Stimulated activated CD4-positive, alpha-beta T cell treated with anti-CD3 and anti-CD28 coated beads, Interleukin-4, amount 100 ng/mL, for 1 hour (primary cell): ENCODE measurements around the gene HOXA5.

Source experiments
- DNase-seq: peaks from one replicate; pipeline ENCODE4 v3.0.0-alpha.2; 2020

Gene HOXA5

DNA sequence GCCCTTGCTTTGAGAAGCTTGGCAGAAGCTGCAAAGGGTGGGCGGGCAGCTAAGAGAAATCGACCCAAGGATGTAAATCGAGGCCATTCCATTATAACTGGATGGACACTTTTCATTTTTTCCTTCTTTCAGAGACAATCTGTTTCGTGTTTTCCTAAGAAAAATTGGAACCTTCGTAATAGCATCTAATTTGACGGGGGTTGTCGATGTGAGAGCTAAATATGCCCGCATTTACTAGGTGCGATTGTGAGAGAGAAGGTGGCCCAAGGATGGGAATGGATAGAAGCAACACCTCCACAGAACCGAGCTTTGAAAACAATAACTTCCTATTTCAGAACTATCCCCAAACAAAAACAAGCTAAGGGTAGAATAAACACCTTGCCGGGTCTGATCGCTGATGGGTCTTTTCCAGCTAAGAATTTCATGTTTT lies 12.1 kb downstream of the HOXA5 start:
- no peak for DNase-seq

GRCh38 chr7:27130540-27131389 lies 12.7 kb downstream of the HOXA5 start, which contains the start of gene HOXA4:
TSS of gene HOXA4 (minus strand) at chr7:27130757. CDS start at chr7:27130733, 24 bp downstream.
- DNase-seq: peak; percentile 76

DNA sequence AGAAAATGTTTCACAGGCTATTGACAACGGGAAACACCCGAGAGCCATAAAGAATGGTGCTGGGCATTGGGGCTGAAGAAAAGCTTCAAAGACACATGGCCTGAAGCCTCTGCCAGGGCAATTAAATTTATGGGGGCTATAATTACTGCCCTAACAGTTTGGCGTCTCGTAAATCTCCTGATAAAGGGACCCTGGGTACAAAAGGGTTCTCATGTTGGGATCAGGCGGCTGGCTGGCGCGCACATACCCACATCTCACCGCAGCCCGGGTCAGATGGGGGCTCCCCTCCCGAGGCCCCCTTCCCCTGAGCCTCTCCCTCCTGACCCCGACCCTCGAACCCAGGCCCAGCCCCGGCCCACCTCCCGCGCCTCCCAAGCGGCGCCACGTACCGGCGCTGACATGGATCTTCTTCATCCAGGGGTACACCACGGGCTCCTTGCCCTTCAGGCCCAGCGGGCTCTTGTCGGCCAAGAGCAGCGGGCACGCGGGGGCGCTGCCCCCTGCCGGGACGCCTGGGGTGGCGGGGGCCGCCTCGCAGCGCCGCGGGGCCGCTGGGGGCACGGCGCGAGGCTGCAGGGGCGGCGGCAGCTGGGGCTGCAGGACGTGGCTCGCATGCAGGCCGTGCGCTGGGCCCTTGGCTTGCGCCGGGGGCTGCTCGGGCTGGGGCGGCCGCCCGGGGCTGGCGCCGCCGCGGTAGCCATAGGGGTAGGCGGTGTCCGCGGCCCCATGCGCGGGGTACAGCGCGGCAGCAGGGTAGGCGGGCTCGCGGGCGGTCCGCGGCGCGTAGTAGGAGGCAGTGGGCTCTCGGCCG lies 13.5 kb downstream of the HOXA5 start:
- no peak for DNase-seq

- no peak for DNase-seq
These were observed 14.4 kb downstream of the HOXA5 start for GRCh38 chr7:27128776-27129728.

- DNase-seq: no peak
These were observed 15.4 kb downstream of the HOXA5 start for GRCh38 chr7:27128034-27128433.

DNA sequence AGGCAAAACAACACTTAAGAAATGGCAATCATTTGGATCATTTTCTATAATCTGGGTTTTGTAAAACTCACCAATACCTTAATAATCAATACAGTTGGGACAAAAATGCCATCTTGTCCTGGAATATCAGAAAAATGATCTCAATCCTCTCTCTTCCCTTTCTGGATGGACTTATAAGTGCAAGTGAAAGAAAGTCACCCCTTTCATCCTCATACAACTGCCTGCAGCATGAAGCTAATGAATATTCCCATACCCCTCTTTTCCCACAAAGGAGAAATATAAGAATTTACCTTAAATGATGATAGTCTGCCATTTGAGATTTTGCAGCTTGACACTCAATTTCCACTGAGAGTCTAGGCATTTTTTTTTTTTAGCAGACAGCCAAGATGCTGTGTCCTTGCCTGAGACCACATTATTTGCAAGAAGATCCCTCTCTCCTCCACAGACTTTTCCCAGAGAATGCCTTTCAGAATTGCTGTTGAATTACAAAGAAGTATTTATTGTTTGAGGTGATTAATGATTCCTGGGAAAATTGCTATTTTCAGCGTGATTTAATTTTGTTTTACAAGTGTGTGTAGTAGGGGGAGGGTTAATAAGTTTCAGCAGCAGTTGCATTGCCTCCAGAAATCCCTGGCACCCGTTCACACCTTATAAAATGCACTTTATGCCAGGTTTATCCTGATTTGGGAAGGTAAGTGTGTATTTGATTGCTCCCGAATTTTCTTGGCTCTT lies 16.7 kb downstream of the HOXA5 start:
- DNase-seq: no peak

- no peak for DNase-seq
These were observed 17.5 kb downstream of the HOXA5 start for GRCh38 chr7:27125986-27126394.

- no peak for DNase-seq
These were observed 18.4 kb downstream of the HOXA5 start for GRCh38 chr7:27124902-27125689.

DNA sequence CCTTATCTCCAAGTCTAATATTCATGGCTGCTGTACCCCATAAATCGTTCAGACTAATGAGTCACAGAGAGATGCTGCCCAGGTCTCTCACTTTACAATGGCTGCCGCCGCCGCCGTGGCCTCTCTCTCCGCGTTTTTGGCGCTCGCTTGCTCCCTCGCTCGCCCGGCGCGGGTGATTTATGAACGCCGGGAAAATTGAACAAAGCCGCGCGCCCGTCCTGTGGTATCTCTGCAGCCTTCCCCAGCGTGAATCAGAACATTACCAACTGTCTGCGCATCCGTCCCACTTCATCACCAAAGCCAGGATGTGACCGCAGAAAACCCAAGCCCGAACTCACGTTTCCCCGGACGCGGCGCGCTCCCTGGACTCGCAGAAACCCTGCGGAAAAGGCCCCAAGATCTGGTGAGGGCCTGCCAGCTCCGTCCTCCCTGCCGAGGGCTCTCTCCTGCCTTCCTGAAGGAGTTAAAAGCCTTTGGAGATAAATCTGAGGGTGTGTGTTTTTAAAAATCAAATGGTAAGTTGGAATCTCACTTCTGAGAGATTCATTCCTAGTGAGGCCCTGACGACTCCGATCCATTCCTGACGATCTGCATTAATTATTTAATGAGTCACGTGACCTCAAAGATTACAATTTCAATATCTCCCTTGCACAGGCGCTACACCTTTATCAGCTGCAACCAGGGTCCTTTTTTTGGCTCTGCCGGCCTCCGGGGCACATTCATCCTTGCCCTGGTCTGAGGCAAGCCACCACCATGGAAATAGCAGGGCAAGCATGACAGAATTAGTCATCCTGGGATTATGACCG lies 19.2 kb downstream of the HOXA5 start:
- DNase-seq: no peak

DNA sequence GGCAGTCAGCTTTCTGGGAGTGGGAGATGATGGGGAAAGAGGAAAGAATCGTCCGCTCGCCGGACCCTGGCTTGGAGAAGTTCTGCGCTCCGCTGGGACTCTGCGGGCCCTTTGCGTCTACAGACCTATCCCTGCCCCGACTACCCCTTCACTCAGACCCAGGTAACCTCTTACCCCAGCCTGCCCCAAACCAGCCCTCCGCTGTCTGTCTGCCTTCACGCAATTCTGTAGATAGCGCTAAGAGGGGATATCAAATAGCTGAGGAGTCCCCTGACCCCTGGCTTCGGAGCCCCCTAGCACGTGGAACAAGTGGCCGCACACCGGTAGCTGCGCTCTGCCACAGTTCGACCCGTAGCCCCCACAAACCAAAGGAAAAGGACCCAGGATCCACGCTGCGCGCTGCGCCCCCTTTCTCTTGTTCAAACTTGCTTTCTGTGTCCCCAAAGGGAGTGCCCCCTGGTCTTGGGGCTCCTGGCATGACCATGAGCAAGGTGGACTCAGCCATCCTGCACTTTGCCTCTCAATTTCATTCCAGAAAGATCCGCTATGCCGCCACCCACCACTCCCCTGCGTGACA lies 19.9 kb downstream of the HOXA5 start:
- no peak for DNase-seq

- no peak for DNase-seq
These were observed 20.4 kb downstream of the HOXA5 start for GRCh38 chr7:27123007-27123476.

- no peak for DNase-seq
These were observed 21.2 kb downstream of the HOXA5 start for GRCh38 chr7:27122077-27122910.

DNA sequence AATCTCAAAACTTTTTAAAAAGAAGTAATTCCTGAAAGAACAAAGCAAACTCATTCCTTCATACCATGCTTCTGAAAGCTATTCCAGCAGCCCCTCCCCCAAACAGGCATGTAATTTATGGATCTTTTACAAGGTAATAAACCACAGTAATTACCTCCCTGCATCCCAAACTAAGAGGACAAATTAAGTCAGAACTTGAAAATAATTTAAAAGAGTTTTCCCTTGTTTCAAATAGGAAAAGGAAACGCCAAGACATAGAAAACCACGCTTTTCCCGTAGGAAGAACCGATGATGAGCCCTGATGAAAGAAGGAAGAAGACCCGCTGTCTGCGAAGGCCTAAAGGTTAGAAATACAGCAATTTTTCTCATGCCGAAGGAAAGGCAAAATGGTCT lies 21.8 kb downstream of the HOXA5 start:
- DNase-seq: no peak

- no peak for DNase-seq
These were observed 24.0 kb downstream of the HOXA5 start for GRCh38 chr7:27119412-27119911.

GRCh38 chr7:27118580-27118979 lies 24.9 kb downstream of the HOXA5 start:
- DNase-seq: no peak

GRCh38 chr7:27117887-27118491 lies 25.5 kb downstream of the HOXA5 start:
- DNase-seq: no peak

GRCh38 chr7:27116962-27117886 lies 26.3 kb downstream of the HOXA5 start:
- DNase-seq: no peak
